Peyer's patch (tissue), 4 donors: ENCODE results near the gene MAN1C1. TPM values are rescaled to one million over a fixed set of nuclear protein-coding genes. Genes with fewer than 3 reads are reported as not detected.

Experiments
- DNase-seq, 3 donors: peaks; one replicate each; pipeline ENCODE4 v3.0.0-alpha.2; 2017 to 2019
- H3K27ac ChIP-seq, 4 donors: fragments of 200-600 bp; sonication (generic); one replicate each; pipeline ENCODE4 v1.5.1; 2016 to 2019
- H3K27me3 ChIP-seq, 2 donors: fragments of 200-600 bp; sonication (generic); one replicate each; pipeline ENCODE4 v1.5.1; 2019
- H3K36me3 ChIP-seq, 3 donors: fragments of 200-600 bp; sonication (generic); one replicate each; pipeline ENCODE4 v1.5.1; 2016 to 2019
- H3K4me1 ChIP-seq, 4 donors: fragments of 200-600 bp; sonication (generic); one replicate each; pipeline ENCODE4 v1.5.1; 2016 to 2019
- H3K4me3 ChIP-seq, 4 donors: fragments of 200-600 bp; sonication (generic); 1 replicate in 3 of 4; 2 replicates in 1 of 4; pipeline ENCODE4 v1.5.1; 2016 to 2019; ENCODE audit warnings: mild to moderate bottlenecking in 1 of 4
- H3K9me3 ChIP-seq, 4 donors: fragments of 200-600 bp; sonication (generic); one replicate each; pipeline ENCODE4 v1.5.1; 2016 to 2019; ENCODE audit warnings: mild to moderate bottlenecking in 1 of 4
- CTCF ChIP-seq, 6 experiments: fragments of 450-650 bp in 4 of 6; fragments of 200-600 bp in 2 of 6; sonication (generic) in 1 of 6; IDR thresholded peaks; one replicate each; pipeline ENCODE4 v1.5.1; 2017 to 2019; ENCODE audit warnings: antibody characterized with exemption in 6 of 6, mild to moderate bottlenecking in 3 of 6, moderate library complexity in 1 of 6
- POLR2A ChIP-seq, 2 donors: fragments of 450-650 bp; IDR thresholded peaks; one replicate each; pipeline ENCODE4 v1.5.1; 2017; ENCODE audit warnings: antibody characterized with exemption in 2 of 2, mild to moderate bottlenecking in 2 of 2, moderate library complexity in 2 of 2
- total RNA-seq, 4 donors: library from RNA; depleted of rRNA; stranded (reverse); fragments of >200 nt; gene quantifications; one replicate each; pipeline ENCODE4 v1.1.0, GENCODE V29; 2016

Gene MAN1C1
- total RNA-seq, 4 donors from 2014 or later = 2.3 to 10.7 (median 6.7) TPM

- no peak for DNase-seq
- H3K4me1 ChIP-seq = peaks cover 0 to 5% (median 0%) of the 10 kb centered on the region in 4 donors
- no peak for TF ChIP-seq POLR2A (IDR thresholded peaks at IDR 0.05)
- TF ChIP-seq CTCF (IDR thresholded peaks at IDR 0.05) = no peak
- H3K9me3 ChIP-seq = no peaks in the 10 kb centered on the region
- no peak overlapping the region for H3K4me3 ChIP-seq
- H3K36me3 ChIP-seq = peaks cover 0 to 6% (median 0%) of the 10 kb centered on the region in 3 donors
- no peaks in the 10 kb centered on the region for H3K27me3 ChIP-seq
- H3K27ac ChIP-seq = no peak overlapping the region
These were observed 33.1 kb downstream of the MAN1C1 start for GRCh38 chr1:25649505-25650288.

DNA sequence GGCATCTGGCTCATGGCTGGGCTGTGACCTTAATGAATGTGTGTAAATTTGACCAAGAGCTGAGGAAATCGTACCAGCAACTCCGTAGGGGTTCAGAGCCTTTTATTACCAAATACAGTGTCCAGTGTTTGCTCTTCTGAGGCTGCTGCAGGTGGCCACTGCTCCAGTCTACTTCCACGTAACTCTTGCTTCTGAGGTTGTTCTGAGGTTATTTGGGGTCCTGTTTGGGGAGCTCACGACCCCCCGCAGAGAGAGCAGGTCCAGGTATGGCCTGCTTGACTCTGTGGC, 33.6 kb downstream of the MAN1C1 start:
- Histone ChIP-seq H3K27me3 (no peaks in the 10 kb centered on the region), H3K36me3 (peaks cover 0 to 6% (median 0%) of the 10 kb centered on the region in 3 donors), H3K9me3 (no peaks in the 10 kb centered on the region), H3K4me3 (no peak overlapping the region), H3K4me1 (peaks cover 0 to 5% (median 0%) of the 10 kb centered on the region in 4 donors), H3K27ac (no peak overlapping the region)
- no peak for DNase-seq
- no peak for TF ChIP-seq POLR2A (IDR thresholded peaks at IDR 0.05)
- no peak for TF ChIP-seq CTCF (IDR thresholded peaks at IDR 0.05)

DNA sequence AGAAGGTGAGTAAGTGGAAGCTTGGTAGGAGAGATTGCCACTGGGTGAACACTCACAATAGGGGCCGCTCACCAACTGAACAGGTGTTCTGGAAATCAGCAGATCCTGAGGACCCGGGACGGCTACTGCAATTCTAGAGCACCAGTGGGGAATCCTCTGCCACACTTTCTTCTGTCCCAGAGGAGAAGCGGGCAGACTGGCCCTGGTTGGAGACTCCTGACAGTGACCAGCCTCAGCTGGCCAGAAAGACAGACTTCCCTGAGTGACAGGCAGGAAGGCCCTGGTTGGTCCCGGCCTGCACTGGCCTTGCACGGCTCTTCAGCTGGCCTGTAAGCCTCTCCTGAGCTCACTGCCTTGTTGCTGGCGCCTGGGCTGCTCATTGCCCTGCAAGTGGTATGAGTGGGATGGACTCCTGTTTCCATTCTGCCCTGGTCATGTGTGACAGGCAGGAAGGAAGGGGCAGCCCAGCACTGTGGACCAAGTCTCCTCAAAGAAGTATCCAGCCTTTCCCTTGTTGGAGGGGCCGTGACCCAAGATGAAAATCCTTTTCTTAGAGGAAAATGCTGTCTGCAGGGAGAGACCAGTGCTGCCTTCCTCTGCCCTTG, 34.5 kb downstream of the MAN1C1 start:
- H3K27ac ChIP-seq = no peak overlapping the region
- H3K36me3 ChIP-seq = peaks cover 0 to under 1% (median 0%) of the 10 kb centered on the region in 3 donors
- H3K4me1 ChIP-seq = peaks cover 0 to 5% (median 0%) of the 10 kb centered on the region in 4 donors
- no peaks in the 10 kb centered on the region for H3K9me3 ChIP-seq
- no peaks in the 10 kb centered on the region for H3K27me3 ChIP-seq
- no peak for TF ChIP-seq CTCF (IDR thresholded peaks at IDR 0.05)
- TF ChIP-seq POLR2A (IDR thresholded peaks at IDR 0.05) = no peak
- DNase-seq = no peak
- no peak overlapping the region for H3K4me3 ChIP-seq

DNA sequence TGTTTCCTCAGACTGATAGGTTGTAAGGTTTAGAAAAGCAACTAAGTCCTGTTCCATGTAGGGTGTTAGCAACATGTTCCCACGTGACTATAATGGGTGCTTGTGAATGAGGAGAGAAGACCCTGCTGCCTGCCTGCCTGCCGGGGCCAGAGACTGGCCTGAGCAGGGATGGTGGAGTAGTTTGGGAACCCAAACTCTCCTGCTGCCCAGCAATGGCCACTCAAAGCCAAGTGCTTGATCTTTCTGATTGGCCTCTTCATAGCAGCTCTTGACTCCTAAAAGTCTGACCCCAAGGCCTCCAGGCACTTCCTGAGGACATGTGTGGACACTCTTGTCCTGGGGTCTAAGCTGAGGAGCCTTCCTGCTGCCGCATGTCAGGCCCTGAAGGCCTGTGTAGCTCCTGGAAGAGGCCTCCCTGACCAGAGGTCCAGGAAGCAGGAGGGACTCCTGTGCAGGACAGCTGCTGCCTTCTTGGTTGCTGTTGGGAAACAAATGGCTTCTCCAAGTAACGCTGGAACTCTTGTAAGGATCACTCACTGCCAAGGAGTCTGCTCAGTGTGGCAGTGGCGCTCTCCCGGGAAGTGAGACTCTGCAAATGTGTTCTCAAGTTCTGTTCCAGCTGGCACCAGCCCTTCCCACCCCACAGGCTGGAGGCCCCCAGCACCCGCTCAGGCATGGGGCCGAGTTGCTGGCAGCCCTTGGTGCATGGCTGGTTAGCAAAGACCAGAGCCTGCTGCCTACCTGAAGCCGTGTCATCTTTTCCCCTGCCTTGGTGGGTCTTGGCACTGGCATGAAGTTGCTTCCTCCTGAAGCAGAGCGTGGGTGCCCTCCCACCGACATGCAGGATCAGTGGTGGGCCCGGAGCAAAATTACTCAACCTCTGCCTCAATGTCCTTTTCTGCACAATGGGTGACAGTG, 35.5 kb downstream of the MAN1C1 start:
- Histone ChIP-seq H3K36me3 (no peaks in the 10 kb centered on the region), H3K27me3 (no peaks in the 10 kb centered on the region), H3K4me1 (peaks cover 0 to 5% (median 0%) of the 10 kb centered on the region in 4 donors), H3K4me3 (no peak overlapping the region), H3K9me3 (no peaks in the 10 kb centered on the region), H3K27ac (no peak overlapping the region)
- no peak for DNase-seq
- no peak for TF ChIP-seq CTCF (IDR thresholded peaks at IDR 0.05)
- no peak for TF ChIP-seq POLR2A (IDR thresholded peaks at IDR 0.05)

DNA sequence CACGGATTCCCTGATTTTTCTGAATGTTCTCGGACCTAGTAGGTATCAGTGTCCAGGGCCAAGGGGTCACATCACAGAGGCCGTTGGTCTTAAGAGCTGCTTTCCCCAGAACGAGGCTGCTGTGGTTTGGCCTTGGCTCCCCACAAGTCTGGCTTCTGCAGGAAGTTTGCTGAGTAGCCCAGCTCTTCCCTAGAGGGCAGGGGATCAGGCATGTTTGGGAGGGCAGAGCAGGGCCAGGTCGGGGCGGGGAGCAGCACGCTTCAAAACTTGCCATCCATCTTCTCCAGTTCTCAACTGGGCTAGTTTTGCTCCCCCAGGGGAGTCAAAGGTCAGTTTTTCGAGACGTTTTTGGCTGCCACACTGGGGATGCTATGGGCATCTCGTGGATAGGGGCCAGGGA, 37.0 kb downstream of the MAN1C1 start:
- no peak for TF ChIP-seq CTCF (IDR thresholded peaks at IDR 0.05)
- TF ChIP-seq POLR2A (IDR thresholded peaks at IDR 0.05) = no peak
- Histone ChIP-seq H3K9me3 (no peaks in the 10 kb centered on the region), H3K4me1 (peaks cover 0 to 10% (median 0%) of the 10 kb centered on the region in 4 donors), H3K27me3 (no peaks in the 10 kb centered on the region), H3K36me3 (no peaks in the 10 kb centered on the region), H3K4me3 (no peak overlapping the region), H3K27ac (no peak overlapping the region)
- no peak for DNase-seq
